GM18858 (cell line): Measurements from ENCODE around the gene NUP37.

Experiments used
- ATAC-seq: cut with Tn5 transposase; IDR thresholded peaks from one replicate; pipeline ENCODE4 v1.9.1; 2021; ENCODE audit not compliant: unreplicated experiment

Gene NUP37

DNA sequence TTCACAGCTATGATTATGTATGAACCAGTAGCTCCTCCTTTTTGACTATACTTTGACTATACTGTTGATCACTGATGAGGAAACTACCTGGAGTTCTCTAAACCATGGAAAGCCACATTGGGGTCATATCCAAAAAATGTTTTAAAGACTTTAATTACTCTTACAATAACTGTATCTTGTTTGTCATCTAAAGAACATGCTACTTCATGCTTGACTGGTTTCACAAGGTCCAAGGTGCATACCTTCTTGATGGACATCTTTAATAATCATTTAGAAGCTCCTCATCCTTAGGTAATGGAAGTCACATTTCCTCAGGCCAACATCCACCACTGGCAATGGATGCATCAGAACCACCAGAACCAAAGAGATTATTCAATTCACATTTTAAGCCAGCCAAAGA is 88.1 kb downstream of the NUP37 start:
- ATAC-seq, result no peak

DNA sequence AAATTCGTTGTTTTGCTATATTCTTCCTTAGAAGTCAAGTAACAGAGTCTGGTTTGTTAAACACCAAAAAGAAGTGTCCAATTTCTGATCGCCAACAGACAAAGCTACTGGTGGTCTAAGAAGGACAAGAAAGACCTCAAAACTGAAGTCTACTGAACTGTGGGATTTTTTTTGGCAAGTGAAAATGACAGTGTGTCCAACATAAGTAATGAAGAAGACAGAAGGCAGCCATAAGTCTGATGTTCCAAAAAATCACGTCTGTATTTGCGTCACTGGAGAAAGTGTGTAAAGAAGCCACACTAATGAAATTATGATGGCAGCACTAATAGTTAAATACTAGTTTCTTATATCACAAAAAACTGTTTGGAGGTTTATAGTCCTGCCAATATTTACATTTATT is 90.8 kb downstream of the NUP37 start:
- ATAC-seq, result no peak

DNA sequence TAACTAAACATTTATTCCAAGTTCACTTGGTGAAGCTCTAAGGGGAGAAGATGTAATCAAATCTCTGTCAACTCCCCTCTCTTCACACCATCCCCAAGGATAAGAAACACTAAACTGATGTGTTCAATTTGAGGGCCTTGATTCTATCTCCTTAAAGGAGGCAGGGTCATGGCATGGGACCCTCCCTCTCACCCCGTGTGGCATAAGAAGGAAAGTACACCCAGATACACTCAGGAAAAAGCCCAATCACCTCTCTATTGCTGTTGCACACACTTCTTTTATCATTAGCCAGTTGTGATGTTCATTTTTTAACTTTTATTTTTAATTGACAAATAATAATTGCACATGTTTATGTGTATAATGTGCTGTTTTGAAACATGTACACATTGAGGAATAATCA is 93.2 kb downstream of the NUP37 start:
- ATAC-seq, result no peak

GRCh38 chr12:102024765-102025164 is 95.1 kb downstream of the NUP37 start:
- ATAC-seq, result no peak

- no peak for ATAC-seq
Observed at GRCh38 chr12:102023343-102023930, 96.5 kb downstream of the NUP37 start.
